Measurements from ENCODE around the gene EMP2. TPM values are rescaled to one million over a fixed set of nuclear protein-coding genes. Genes with fewer than 3 reads are reported as not detected.

The EMP2 gene
- total RNA-seq, 6 experiments from 2014 or later, result 38.5 to 95.6 (median 58.4) TPM

GRCh38 chr16:10500582-10500981 lies 79.8 kb downstream of the EMP2 start:
- DNase-seq (no peak), ATAC-seq (no peak)
- TF ChIP-seq CTCF (IDR thresholded peaks at IDR 0.05) (no peak), POLR2A (IDR thresholded peaks at IDR 0.05) (no peak)
- intact Hi-C loops (cut with DNase I), result loop anchor here in 1 of 2 donors (10.0 kb wide), 1 partner anchor 246 kb away; no protein-coding TSS in a partner anchor
- no peak overlapping the region for H3K4me3 ChIP-seq
- no peaks in the 10 kb centered on the region for H3K4me1 ChIP-seq
- no peaks in the 10 kb centered on the region for H3K36me3 ChIP-seq
- WGBS (ENCODE audit: insufficient coverage, low coverage, low lambda C conversion rate, missing lambda C conversion rate), result 92% methylated on average over 3 of the region's 3 CpGs
- no peaks in the 10 kb centered on the region for H3K27me3 ChIP-seq
- no peak overlapping the region for H3K27ac ChIP-seq
- H3K9me3 ChIP-seq, result no peaks in the 10 kb centered on the region

- Histone ChIP-seq H3K9me3 (peaks cover 0 to 5% (median 0%) of the 10 kb centered on the region in 4 donors), H3K27ac (no peak overlapping the region), H3K4me1 (no peaks in the 10 kb centered on the region), H3K36me3 (no peaks in the 10 kb centered on the region), H3K27me3 (no peaks in the 10 kb centered on the region), H3K4me3 (no peak overlapping the region)
- WGBS (ENCODE audit: insufficient coverage, low coverage, low lambda C conversion rate, missing lambda C conversion rate), result 77% methylated on average over 9 of the region's 13 CpGs
- intact Hi-C loops (cut with DNase I), result no loop called here
- ATAC-seq (peak in 3 of 4 donors; percentile 19 to 28 (median 27)), DNase-seq (no peak)
- TF ChIP-seq CTCF (IDR thresholded peaks at IDR 0.05), result no peak
- no peak for TF ChIP-seq POLR2A (IDR thresholded peaks at IDR 0.05)
Observed at GRCh38 chr16:10497132-10498101, 83.0 kb downstream of the EMP2 start.

GRCh38 chr16:10495031-10495345 lies 85.4 kb downstream of the EMP2 start:
- ATAC-seq (no peak), DNase-seq (no peak)
- Histone ChIP-seq H3K4me1 (no peaks in the 10 kb centered on the region), H3K9me3 (peaks cover 0 to 5% (median 0%) of the 10 kb centered on the region in 4 donors), H3K36me3 (no peaks in the 10 kb centered on the region), H3K4me3 (no peak overlapping the region), H3K27ac (no peak overlapping the region), H3K27me3 (no peaks in the 10 kb centered on the region)
- 96% methylated on average over 5 of the region's 6 CpGs for WGBS (ENCODE audit: insufficient coverage, low coverage, low lambda C conversion rate, missing lambda C conversion rate)
- TF ChIP-seq POLR2A (IDR thresholded peaks at IDR 0.05), result no peak
- no peak for TF ChIP-seq CTCF (IDR thresholded peaks at IDR 0.05)
- intact Hi-C loops (cut with DNase I), result no loop called here

- Histone ChIP-seq H3K9me3 (peaks cover 0 to 5% (median 0%) of the 10 kb centered on the region in 4 donors), H3K27ac (no peak overlapping the region), H3K4me3 (no peak overlapping the region), H3K4me1 (no peaks in the 10 kb centered on the region), H3K27me3 (no peaks in the 10 kb centered on the region), H3K36me3 (no peaks in the 10 kb centered on the region)
- ATAC-seq (no peak), DNase-seq (no peak)
- intact Hi-C loops (cut with DNase I), result no loop called here
- 70% methylated on average over 5 of the region's 5 CpGs for WGBS (ENCODE audit: insufficient coverage, low coverage, low lambda C conversion rate, missing lambda C conversion rate)
- TF ChIP-seq POLR2A (IDR thresholded peaks at IDR 0.05) (no peak), CTCF (IDR thresholded peaks at IDR 0.05) (no peak)
Observed at GRCh38 chr16:10494343-10495030, 85.9 kb downstream of the EMP2 start.
